Hepatocyte (in vitro differentiated cells): ENCODE data around the gene CAB39. TPM values are rescaled to one million over a fixed set of nuclear protein-coding genes. Genes with fewer than 3 reads are reported as not detected.

Experiments
- DNase-seq: peaks from one replicate; pipeline ENCODE4 v3.0.0-alpha.2; 2016; ENCODE audit warnings: low spot score
- H2AFZ ChIP-seq: fragments of 200-600 bp; sonication (generic); 2 replicates; pipeline ENCODE4 v1.6.0; 2016; ENCODE audit warnings: antibody characterized with exemption, mild to moderate bottlenecking
- H3K27ac ChIP-seq: fragments of 200-600 bp; sonication (generic); 2 replicates; pipeline ENCODE4 v1.5.1; 2016; ENCODE audit warnings: mild to moderate bottlenecking
- H3K27me3 ChIP-seq: fragments of 200-600 bp; sonication (generic); 2 replicates; pipeline ENCODE4 v1.6.1; 2016
- H3K36me3 ChIP-seq: fragments of 200-600 bp; sonication (generic); replicated peaks from 2 replicates; pipeline ENCODE4 v1.5.1; 2016; ENCODE audit warnings: low read depth; ENCODE audit not compliant: insufficient read depth
- H3K4me1 ChIP-seq: fragments of 200-600 bp; sonication (generic); 2 replicates; pipeline ENCODE4 v1.5.1; 2016; ENCODE audit warnings: mild to moderate bottlenecking, moderate library complexity; ENCODE audit not compliant: insufficient read depth
- H3K4me2 ChIP-seq: fragments of 200-600 bp; sonication (generic); 2 replicates; pipeline ENCODE4 v1.6.0; 2016
- H3K4me3 ChIP-seq: fragments of 200-600 bp; sonication (generic); 2 replicates; pipeline ENCODE4 v1.5.1; 2016; ENCODE audit warnings: mild to moderate bottlenecking
- H3K79me2 ChIP-seq: fragments of 200-600 bp; sonication (generic); 2 replicates; pipeline ENCODE4 v1.6.0; 2017; ENCODE audit warnings: mild to moderate bottlenecking
- H3K9me2 ChIP-seq: fragments of 200-600 bp; sonication (generic); replicated peaks from 2 replicates; pipeline ENCODE4 v1.6.0; 2017; ENCODE audit warnings: mild to moderate bottlenecking; ENCODE audit not compliant: insufficient read depth
- H3K9me3 ChIP-seq: fragments of 200-600 bp; sonication (generic); 2 replicates; pipeline ENCODE4 v1.5.1; 2016; ENCODE audit warnings: low read depth, mild to moderate bottlenecking
- H4K20me1 ChIP-seq: fragments of 200-600 bp; sonication (generic); 2 replicates; pipeline ENCODE4 v1.6.0; 2016; ENCODE audit warnings: mild to moderate bottlenecking; ENCODE audit not compliant: insufficient read depth, poor library complexity, severe bottlenecking
- EZH2 ChIP-seq: fragments of 200-600 bp; sonication (generic); IDR thresholded peaks from 2 replicates; pipeline ENCODE4 v1.6.1; 2016; ENCODE audit warnings: antibody characterized with exemption, mild to moderate bottlenecking, borderline replicate concordance
- EZH2phosphoT487 ChIP-seq: fragments of 200-600 bp; sonication (generic); IDR thresholded peaks from one replicate; pipeline ENCODE4 v1.6.1; 2018; ENCODE audit warnings: antibody characterized with exemption, mild to moderate bottlenecking, low read depth, moderate library complexity; ENCODE audit not compliant: unreplicated experiment, severe bottlenecking
- WGBS: methylation state at CpG from one replicate; pipeline ENCODE4 v1.1.6; 2016; ENCODE audit warnings: low lambda C conversion rate; ENCODE audit errors: missing lambda C conversion rate; 5-methylcytosine and 5-hydroxymethylcytosine counted together
- polyA plus RNA-seq: library from polyadenylated mRNA; unstranded; fragments of >200 nt; fragmentation: Nextera tagmentation; extraction: Ambion mirVana; gene quantifications from 2 replicates; pipeline ENCODE4 v1.2.1, GENCODE V29; 2016
- total RNA-seq: library from RNA; depleted of rRNA; stranded (reverse); fragments of >200 nt; gene quantifications from 2 replicates; pipeline ENCODE4 v1.2.3, GENCODE V29; 2014
- TF ChIP-seq, protein P1 (sequence below): fragments of 200-600 bp; sonication (generic); IDR thresholded peaks from 2 replicates; pipeline ENCODE4 v1.5.1; 2016; ENCODE audit warnings: antibody characterized with exemption, mild to moderate bottlenecking; ENCODE audit not compliant: poor library complexity

The CAB39 gene
- total and polyA plus RNA-seq, 2 experiments from 2014 or later, result 38.5 to 84.4 TPM

DNA sequence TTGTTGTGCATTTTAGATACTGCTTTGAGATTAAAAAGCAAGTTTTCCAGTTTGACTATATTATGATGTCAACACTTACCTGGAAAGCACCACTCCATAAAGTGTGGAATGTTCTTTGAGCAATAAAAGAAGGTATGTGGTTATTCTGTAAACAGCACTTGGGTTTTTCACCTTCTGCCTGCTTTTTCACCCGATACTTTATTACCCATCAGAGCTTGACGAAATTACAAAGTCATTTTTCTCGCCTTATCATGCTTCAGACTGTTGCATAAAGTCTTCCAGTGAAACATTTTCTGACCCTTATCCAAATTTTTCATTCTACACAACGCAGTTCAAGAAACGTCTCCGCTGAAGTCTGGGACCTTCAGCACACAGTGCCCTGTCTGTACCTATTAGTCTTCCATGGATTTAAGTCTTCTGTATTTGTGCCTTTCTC lies 25.2 kb downstream of the CAB39 start:
- Histone ChIP-seq H3K9me2 (no peaks in the 10 kb centered on the region), H3K9me3 (no peaks in the 10 kb centered on the region), H3K79me2 (peaks cover 84% of the 10 kb centered on the region), H3K36me3 (no peaks in the 10 kb centered on the region), H4K20me1 (peaks cover 27% of the 10 kb centered on the region), H3K4me1 (peaks cover 46% of the 10 kb centered on the region), H2AFZ (no peak overlapping the region), H3K27me3 (no peaks in the 10 kb centered on the region), H3K27ac (peak overlapping the region; percentile 87), H3K4me2 (peak overlapping the region; percentile 67), H3K4me3 (no peak overlapping the region)
- no peak for TF ChIP-seq EZH2phosphoT487
- TF ChIP-seq, protein P1, sequence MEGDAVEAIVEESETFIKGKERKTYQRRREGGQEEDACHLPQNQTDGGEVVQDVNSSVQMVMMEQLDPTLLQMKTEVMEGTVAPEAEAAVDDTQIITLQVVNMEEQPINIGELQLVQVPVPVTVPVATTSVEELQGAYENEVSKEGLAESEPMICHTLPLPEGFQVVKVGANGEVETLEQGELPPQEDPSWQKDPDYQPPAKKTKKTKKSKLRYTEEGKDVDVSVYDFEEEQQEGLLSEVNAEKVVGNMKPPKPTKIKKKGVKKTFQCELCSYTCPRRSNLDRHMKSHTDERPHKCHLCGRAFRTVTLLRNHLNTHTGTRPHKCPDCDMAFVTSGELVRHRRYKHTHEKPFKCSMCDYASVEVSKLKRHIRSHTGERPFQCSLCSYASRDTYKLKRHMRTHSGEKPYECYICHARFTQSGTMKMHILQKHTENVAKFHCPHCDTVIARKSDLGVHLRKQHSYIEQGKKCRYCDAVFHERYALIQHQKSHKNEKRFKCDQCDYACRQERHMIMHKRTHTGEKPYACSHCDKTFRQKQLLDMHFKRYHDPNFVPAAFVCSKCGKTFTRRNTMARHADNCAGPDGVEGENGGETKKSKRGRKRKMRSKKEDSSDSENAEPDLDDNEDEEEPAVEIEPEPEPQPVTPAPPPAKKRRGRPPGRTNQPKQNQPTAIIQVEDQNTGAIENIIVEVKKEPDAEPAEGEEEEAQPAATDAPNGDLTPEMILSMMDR, result no peak
- no peak for TF ChIP-seq EZH2
- peak; percentile 57 for DNase-seq
- 47% methylated on average over 6 of the region's 6 CpGs for WGBS

GRCh38 chr2:230738391-230738811 lies 25.8 kb downstream of the CAB39 start:
- Histone ChIP-seq H4K20me1 (peaks cover 25% of the 10 kb centered on the region), H3K36me3 (no peaks in the 10 kb centered on the region), H3K4me1 (peaks cover 40% of the 10 kb centered on the region), H3K27ac (peak overlapping the region; percentile 87), H3K9me2 (no peaks in the 10 kb centered on the region), H3K27me3 (no peaks in the 10 kb centered on the region), H3K9me3 (no peaks in the 10 kb centered on the region), H3K79me2 (peaks cover 84% of the 10 kb centered on the region), H2AFZ (no peak overlapping the region), H3K4me3 (no peak overlapping the region), H3K4me2 (peak overlapping the region; percentile 67)
- peak; percentile 30 for DNase-seq
- TF ChIP-seq, protein P1, result no peak
- TF ChIP-seq EZH2 (no peak), EZH2phosphoT487 (no peak)
- 15% methylated on average over 1 of the region's 1 CpG for WGBS

DNA sequence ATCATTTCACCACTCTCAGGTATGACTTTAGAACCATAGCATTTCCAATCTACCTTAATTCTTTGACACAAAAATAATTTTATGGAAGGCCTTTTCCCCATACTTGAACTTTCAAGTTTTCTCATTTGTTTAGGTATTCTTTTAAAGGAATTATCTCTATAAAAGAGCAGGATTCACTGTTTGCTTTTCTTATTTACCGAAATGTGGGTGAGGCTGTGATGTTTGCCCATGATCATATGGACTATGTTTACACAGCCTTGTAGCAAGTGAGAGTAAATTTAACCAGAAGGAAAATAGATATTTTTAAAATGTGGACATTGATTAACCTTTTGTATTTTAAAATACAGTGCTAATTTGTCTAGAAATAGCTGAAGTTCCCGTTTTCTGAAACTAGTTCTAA lies 26.3 kb downstream of the CAB39 start:
- no peaks in the 10 kb centered on the region for H3K27me3 ChIP-seq
- no peak overlapping the region for H2AFZ ChIP-seq
- H3K79me2 ChIP-seq, result peaks cover 84% of the 10 kb centered on the region
- H3K4me2 ChIP-seq, result peak overlapping the region; percentile 67
- no peaks in the 10 kb centered on the region for H3K9me2 ChIP-seq
- H4K20me1 ChIP-seq, result peaks cover 21% of the 10 kb centered on the region
- 37% methylated on average over 2 of the region's 2 CpGs for WGBS
- peaks cover 36% of the 10 kb centered on the region for H3K4me1 ChIP-seq
- DNase-seq, result no peak
- H3K27ac ChIP-seq, result peak overlapping the region; percentile 87
- H3K36me3 ChIP-seq, result no peaks in the 10 kb centered on the region
- TF ChIP-seq EZH2 (no peak), EZH2phosphoT487 (peak; percentile 59)
- TF ChIP-seq, protein P1, result no peak
- no peak overlapping the region for H3K4me3 ChIP-seq
- no peaks in the 10 kb centered on the region for H3K9me3 ChIP-seq
